Glomerular endothelial cell (primary cell): ENCODE measurements around the gene RPS6KA3. TPM values are rescaled to one million over a fixed set of nuclear protein-coding genes. Genes with fewer than 3 reads are reported as not detected.
"Not testable (repeated sequence)": the region's sequence is repeated elsewhere in the genome, so short reads cannot be mapped to it uniquely, and the experiment has no call there.

Experiments
- DNase-seq: peaks from one replicate; pipeline ENCODE4 v3.0.0-alpha.2; 2011; ENCODE audit warnings: low read depth, low spot score; ENCODE audit errors: extremely low read depth
- total RNA-seq: library from RNA; depleted of rRNA; stranded (reverse); fragments of >200 nt; gene quantifications from 2 replicates; pipeline ENCODE4 v1.2.3, GENCODE V29; 2015

RPS6KA3 gene
- total RNA-seq, 1 donor from 2014 or later = 91.6 TPM

GRCh38 chrX:20265726-20266681 is 705 bp downstream of the RPS6KA3 start:
- DNase-seq = no peak

GRCh38 chrX:20265221-20265725 is 1.4 kb downstream of the RPS6KA3 start:
- DNase-seq = no peak

GRCh38 chrX:20263474-20263873 is 3.2 kb downstream of the RPS6KA3 start:
- no peak for DNase-seq

- DNase-seq = no peak
These were observed 5.8 kb downstream of the RPS6KA3 start for GRCh38 chrX:20260885-20261284.

- DNase-seq = no peak
These were observed 11.9 kb downstream of the RPS6KA3 start for GRCh38 chrX:20254712-20255299.

GRCh38 chrX:20253232-20253543 is 13.5 kb downstream of the RPS6KA3 start:
- DNase-seq = no peak

DNA sequence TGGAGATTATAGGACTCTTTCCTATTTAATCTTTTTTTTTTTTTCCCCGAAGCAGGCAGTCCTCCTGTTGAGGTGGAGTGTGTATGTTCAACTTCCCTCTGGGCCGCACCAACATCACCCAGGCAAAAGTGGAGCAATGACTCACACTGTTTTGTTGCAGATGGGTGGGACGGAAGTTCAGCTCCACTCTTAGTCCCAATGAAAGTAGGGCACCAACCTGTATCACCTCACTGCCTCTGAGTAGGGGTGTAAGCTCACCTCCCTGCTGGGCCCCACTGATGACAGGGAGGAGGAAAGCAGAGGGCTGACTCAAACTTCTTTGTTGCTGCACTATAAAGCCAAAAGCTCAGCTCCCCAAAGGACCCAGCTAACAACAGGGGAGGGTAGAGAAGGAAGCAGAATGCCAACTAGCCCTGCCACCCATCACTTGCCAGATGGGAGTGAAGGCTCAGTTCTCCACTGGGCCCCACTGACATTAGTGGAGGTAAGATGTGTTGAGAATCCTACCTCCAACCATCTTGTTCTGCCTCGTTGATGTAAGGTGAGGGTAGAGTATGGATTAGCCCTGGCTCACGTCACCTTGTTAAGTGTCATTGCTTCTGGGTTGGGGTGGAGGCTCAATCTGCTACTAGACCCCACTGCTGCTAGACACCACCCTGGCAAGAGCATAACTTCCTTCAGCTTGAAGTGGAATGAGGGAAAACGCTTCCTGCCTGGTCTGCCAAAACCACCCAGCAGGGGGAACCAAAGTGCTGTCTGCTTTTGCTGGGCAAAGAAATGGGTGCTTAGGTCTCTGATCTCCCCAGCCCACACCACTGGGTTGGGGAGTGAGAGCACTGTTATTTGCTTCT is 14.1 kb downstream of the RPS6KA3 start:
- DNase-seq = no peak

GRCh38 chrX:20251691-20252090 is 15.0 kb downstream of the RPS6KA3 start:
- no peak for DNase-seq

DNA sequence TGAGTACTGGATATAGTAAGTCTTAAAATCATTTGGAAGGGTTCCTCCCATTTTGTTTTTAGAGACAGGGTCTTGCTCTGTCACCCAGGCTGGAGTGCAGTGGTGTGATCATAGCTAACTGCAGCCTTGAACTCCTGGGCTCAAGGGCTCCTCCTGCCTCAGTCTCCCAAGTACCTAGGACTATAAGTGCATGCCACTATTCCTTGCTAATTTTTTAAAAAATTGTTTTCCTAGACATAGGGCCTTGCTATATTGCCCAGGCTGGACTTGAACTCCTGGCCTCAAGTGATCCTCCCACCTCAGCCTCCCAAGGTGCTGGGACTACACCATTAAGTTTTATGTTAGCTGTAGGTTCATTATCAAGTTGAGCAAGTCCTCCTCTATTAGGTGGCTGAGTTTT is 16.6 kb downstream of the RPS6KA3 start:
- not testable (repeated sequence) for DNase-seq

DNA sequence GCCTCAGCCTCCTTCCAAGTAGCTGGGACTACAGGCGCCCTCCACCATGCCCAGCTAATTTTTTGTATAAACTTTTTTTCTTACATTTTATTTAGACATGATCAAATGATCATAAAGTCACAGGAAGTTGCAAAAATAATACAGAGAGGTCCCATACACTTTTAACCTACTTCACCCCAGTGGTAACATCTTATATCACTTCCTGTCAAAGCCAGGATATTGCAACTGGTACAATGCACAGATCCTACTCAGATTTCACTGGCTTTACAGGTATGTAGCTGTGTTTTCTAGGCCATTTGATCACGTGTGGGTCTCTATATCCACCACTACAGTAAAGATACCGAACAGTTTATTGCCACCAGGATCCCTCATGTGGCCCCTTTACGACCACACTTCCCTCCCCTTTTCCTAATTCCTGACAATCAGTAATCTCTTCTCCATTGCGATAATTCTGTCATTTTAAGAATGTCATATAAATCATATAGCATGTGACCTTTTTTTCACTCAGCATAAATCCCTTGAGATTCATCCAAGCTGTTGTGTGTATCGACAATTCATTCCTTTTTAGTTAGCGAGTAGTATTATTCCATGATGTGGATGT is 18.0 kb downstream of the RPS6KA3 start:
- no peak for DNase-seq

DNA sequence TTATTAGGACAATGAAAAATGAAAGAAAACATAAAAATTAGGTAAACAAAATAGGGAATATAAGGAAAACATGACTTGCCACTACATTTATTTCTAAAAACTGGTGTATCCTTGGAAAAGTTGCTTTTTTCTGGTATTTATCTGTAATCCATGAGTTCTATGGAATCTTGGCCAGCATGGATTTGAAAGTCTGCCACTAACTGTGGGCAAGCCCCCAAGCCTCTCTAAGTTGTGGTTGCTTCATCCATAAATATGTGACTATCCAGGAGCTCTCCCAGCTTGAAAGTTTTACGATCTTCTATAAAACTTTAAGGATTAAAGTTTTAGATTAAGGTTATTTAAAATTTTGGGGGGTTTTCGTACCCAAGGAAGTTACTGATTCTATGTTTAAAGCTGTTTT is 21.8 kb downstream of the RPS6KA3 start:
- no peak for DNase-seq

DNA sequence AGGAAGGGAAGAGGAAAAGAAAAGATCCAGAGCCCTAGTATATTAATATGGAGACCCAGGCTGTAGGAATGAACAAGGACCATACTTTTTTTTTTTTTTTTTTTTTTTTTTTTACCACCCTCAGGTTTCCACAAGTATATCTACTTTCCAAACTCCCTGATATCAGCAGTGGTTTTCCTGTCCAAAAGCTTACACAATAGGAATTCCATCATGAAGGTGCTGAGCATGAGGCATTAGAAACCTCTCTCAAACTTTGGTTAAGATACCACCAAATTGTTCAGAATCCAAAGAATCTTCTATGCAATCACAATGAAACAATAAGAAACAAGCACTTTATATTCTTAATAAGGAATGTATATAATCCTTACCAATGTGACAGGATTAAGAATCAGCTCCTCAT is 26.5 kb downstream of the RPS6KA3 start:
- DNase-seq = no peak

DNA sequence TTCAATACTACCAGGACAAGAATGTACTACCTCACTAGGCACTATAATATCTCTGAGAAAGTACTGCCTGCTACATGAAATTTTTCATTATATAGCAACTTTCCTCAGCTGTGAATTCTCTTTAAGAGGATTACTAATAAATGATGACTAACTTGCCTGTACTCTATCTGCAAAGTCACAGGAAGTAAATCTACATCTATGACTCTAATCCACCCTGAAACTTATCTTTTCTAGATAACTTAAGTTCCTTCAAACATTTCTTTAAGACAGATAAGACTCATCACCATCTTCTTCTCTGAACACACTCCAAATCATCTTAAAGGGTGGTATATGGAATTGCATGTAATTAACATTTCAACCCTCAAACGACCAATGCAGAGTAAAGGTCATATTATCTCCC is 28.8 kb downstream of the RPS6KA3 start:
- no peak for DNase-seq

DNA sequence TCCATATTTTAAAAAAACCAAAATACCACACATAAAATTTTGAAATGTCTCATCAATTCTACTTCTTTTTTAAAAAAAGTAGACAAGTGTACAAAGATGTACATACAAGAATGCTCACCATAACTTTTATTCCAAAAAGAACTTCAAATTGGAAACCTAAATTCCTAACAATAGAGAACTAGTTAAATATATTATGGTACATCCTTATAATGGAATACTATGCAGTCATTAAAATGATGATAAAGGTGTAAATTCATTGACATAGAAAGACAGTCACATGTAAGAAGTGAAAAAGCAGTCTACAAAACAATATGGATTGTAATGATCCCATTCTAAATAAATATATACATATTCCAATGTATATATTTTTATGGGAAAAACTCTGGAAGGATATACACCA is 31.0 kb downstream of the RPS6KA3 start:
- DNase-seq = no peak

DNA sequence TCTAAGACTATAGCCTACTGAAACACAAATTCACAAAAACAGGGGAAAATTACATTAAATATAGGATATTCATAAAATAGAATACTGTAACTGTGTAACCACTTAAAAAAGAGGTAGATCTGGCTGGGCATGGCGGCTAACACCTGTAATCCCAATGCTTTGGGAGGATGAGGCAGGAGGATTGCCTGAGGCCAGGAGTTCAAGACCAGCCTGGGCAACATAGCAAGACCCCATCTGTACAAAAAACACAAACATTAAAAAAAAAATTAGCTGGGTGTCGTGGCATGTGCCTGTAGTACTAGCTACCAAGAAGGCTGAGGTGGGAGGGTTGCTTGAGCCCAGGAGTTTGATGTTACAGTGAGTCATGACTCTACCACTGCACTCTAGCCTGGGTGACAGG is 33.4 kb downstream of the RPS6KA3 start:
- DNase-seq = no peak

DNA sequence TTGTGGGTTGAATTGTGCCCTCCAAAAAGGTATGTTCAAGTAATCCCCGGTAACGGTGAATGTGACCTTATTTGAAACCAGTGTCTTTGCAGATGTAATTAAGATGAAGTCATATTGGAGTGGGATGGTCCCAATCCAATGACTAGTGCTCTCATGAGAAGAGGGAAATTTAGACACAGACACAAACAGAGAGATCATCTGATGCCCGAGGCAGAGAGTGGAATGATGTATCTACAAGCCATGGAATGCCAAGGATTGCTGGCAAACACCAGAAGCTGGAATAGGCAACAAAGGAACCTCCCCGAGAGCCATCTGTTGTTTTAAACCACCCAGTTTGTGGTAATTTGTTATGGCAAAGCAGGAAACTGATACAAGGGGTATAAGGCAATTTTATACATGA is 35.1 kb downstream of the RPS6KA3 start:
- DNase-seq = no peak

DNA sequence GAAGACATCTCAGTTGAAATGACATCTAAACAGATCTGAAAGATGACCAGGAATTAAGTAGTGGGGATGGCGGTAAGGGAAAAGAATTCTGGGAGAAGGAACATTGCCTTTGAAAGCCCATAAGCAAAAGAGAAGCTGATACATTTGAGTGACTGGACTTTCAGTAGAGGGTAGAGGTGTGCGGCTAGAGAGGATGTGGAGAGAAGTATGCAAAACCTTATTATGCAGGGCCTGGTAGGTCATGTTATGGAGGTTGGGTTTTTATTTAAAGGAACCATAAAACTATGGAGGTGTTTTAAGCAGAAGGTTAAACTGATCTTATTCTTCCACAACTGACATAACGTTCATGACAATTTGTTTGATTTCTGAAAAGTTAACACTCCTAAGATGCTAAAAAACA is 36.3 kb downstream of the RPS6KA3 start:
- no peak for DNase-seq

- DNase-seq = no peak
These were observed 37.6 kb downstream of the RPS6KA3 start for GRCh38 chrX:20229155-20229554.

DNA sequence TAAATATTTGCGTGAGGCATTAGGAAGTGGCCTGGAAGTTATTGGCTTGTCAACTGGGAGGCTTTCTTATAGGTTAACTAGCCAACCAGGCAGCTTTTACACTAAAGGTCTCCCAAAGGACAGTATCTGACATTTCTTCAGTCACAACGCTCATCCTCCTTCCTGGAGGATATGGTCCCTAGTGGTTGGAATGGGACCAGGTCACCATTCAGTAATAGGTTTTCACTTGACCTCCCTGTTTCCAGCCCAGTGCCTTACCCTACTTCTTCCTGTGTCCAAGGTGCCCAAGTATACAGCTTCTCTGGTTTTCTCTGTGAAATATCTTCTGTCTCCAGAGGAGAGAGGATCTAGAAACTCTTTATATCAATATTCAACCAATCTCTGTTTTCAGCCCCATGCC is 38.5 kb downstream of the RPS6KA3 start:
- no peak for DNase-seq

DNA sequence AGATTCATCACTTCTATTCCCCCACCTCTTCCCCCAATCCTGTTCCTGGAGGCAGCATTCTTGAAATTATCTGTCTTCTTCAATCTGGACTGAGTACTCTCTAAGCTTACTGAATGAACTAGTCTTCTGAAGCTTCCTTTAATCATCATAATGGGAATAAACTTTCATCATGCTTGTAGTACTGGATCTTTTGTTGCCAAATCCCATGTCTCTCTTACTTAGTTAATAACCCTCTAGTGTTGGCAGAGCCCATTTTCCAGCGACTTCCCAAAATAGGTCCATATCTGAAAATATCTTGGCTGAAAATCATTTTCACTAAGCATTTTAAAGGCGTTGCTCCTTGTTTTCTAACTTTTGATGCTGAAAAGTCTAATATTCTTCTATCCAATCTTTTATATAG is 39.6 kb downstream of the RPS6KA3 start:
- no peak for DNase-seq

GRCh38 chrX:20225488-20225833 is 41.2 kb downstream of the RPS6KA3 start:
- no peak for DNase-seq
